HL-60/S4 treated with phorbol 12-myristate 13-acetate at 8.2 ng/mL for 4 days and 3 days (cell line): ENCODE data around the gene ECPAS.
"Not testable (repeated sequence)": the region's sequence is repeated elsewhere in the genome, so short reads cannot be mapped to it uniquely, and the experiment has no call there.

Experiments
- in situ Hi-C: fragments of 300-500 bp; cut with MboI; formaldehyde crosslinking; loops from 2 replicates; pipeline ENCODE4 v1.15.0; 2022; ENCODE audit warnings: low sequenced_read_pairs

ECPAS gene

GRCh38 chr9:111429175-111429574 is 55.0 kb downstream of the ECPAS start:
- in situ Hi-C loops = no loop called here

GRCh38 chr9:111427186-111427585 is 57.0 kb downstream of the ECPAS start:
- in situ Hi-C loops = no loop called here

- in situ Hi-C loops = no loop called here
Measured at GRCh38 chr9:111423389-111423788, 60.8 kb downstream of the ECPAS start.

- in situ Hi-C loops = no loop called here
Measured at GRCh38 chr9:111414406-111414805, 69.8 kb downstream of the ECPAS start.

GRCh38 chr9:111413996-111414395 is 70.2 kb downstream of the ECPAS start:
- in situ Hi-C loops = no loop called here

GRCh38 chr9:111412280-111412679 is 71.9 kb downstream of the ECPAS start:
- in situ Hi-C loops = no loop called here

- in situ Hi-C loops = no loop called here
Measured at GRCh38 chr9:111411266-111411665, 72.9 kb downstream of the ECPAS start.

GRCh38 chr9:111407813-111408212 is 76.4 kb downstream of the ECPAS start:
- in situ Hi-C loops = no loop called here

- in situ Hi-C loops = no loop called here
Measured at GRCh38 chr9:111405701-111406100, 78.5 kb downstream of the ECPAS start.

GRCh38 chr9:111401486-111401885 is 82.7 kb downstream of the ECPAS start:
- in situ Hi-C loops = not testable (repeated sequence)

GRCh38 chr9:111400564-111400898 is 83.7 kb downstream of the ECPAS start:
- in situ Hi-C loops = no loop called here

- in situ Hi-C loops = no loop called here
Measured at GRCh38 chr9:111399772-111400563, 84.2 kb downstream of the ECPAS start.

GRCh38 chr9:111399211-111399739 is 84.9 kb downstream of the ECPAS start:
- in situ Hi-C loops = no loop called here

- in situ Hi-C loops = no loop called here
Measured at GRCh38 chr9:111393971-111394370, 90.2 kb downstream of the ECPAS start.

- in situ Hi-C loops = no loop called here
Measured at GRCh38 chr9:111389406-111389805, 94.8 kb downstream of the ECPAS start.

GRCh38 chr9:111386386-111386785 is 97.8 kb downstream of the ECPAS start:
- in situ Hi-C loops = no loop called here

GRCh38 chr9:111381006-111381405 is 103.2 kb downstream of the ECPAS start:
- in situ Hi-C loops = no loop called here

GRCh38 chr9:111375817-111376564 is 108.2 kb downstream of the ECPAS start:
- in situ Hi-C loops = no loop called here

- in situ Hi-C loops = no loop called here
Measured at GRCh38 chr9:111375062-111375461, 109.1 kb downstream of the ECPAS start.

GRCh38 chr9:111372297-111372696 is 111.9 kb downstream of the ECPAS start:
- in situ Hi-C loops = no loop called here

- in situ Hi-C loops = no loop called here
Measured at GRCh38 chr9:111366978-111367377, 117.2 kb downstream of the ECPAS start.

- in situ Hi-C loops = no loop called here
Measured at GRCh38 chr9:111362526-111362925, 121.7 kb downstream of the ECPAS start.
